Body of pancreas (tissue), 4 donors: ENCODE results near the gene MOSPD3. TPM values are rescaled to one million over a fixed set of nuclear protein-coding genes. Genes with fewer than 3 reads are reported as not detected.

Experiments used
- ATAC-seq: fragments of 150-250 bp; one replicate; pipeline ENCODE4 v1.9.1; 2016
- DNase-seq, 4 donors: peaks; one replicate each; pipeline ENCODE4 v3.0.0-alpha.2; 2019
- H3K27ac ChIP-seq, 4 donors: fragments of 200-600 bp; sonication (generic); 1 replicate in 3 of 4; 2 replicates in 1 of 4; pipeline versions ENCODE4 v1.5.1 to v1.6.1; 2016 to 2019; ENCODE audit warnings: mild to moderate bottlenecking in 1 of 4, mixed read lengths in 1 of 4, moderate library complexity in 1 of 4
- H3K27me3 ChIP-seq, 2 donors: fragments of 200-600 bp; sonication (generic); one replicate each; pipeline ENCODE4 v1.6.0; 2016; ENCODE audit warnings: mild to moderate bottlenecking in 1 of 2
- H3K36me3 ChIP-seq, 2 donors: fragments of 200-600 bp; sonication (generic); replicated peaks in 1 of 2; 2 replicates each; pipeline ENCODE4 v1.5.1; 2016; ENCODE audit warnings: low read depth in 2 of 2; ENCODE audit not compliant: insufficient read depth in 1 of 2
- H3K4me1 ChIP-seq: fragments of 200-600 bp; sonication (generic); one replicate; pipeline ENCODE4 v1.6.0; 2016
- H3K4me3 ChIP-seq, 2 donors: fragments of 200-600 bp; sonication (generic); 1 replicate in 1 of 2; 2 replicates in 1 of 2; pipeline ENCODE4 v1.5.1; 2016 to 2019
- H3K9me3 ChIP-seq, 3 donors: fragments of 200-600 bp; sonication (generic); 1 replicate in 2 of 3; 2 replicates in 1 of 3; pipeline ENCODE4 v1.5.1; 2016
- POLR2A ChIP-seq, 3 donors: fragments of 450-650 bp; IDR thresholded peaks; one replicate each; pipeline ENCODE4 v1.6.1; 2016; ENCODE audit warnings: antibody characterized with exemption in 3 of 3, mild to moderate bottlenecking in 2 of 3
- WGBS, 2 donors: methylation state at CpG; one replicate each; pipeline ENCODE4 v1.1.5; 2017; 5-methylcytosine and 5-hydroxymethylcytosine counted together
- intact Hi-C: fragments of 100-400 bp; cut with DNase I; formaldehyde crosslinking; loops from one replicate; pipeline ENCODE4 v1.15.1; 2023
- total RNA-seq, 2 donors: library from RNA; depleted of rRNA; stranded (reverse); fragments of >200 nt; gene quantifications; one replicate each; pipeline ENCODE4 v1.1.0, GENCODE V29; 2016
- TF ChIP-seq, protein P1 (sequence below), 7 experiments: fragments of 450-650 bp in 4 of 7; fragments of 200-600 bp in 3 of 7; sonication (generic) in 3 of 7; IDR thresholded peaks; one replicate each; pipeline ENCODE4 v1.5.1; 2016 to 2019; ENCODE audit warnings: antibody characterized with exemption in 7 of 7

Gene MOSPD3
- total RNA-seq, 2 donors from 2014 or later: 6.9 to 8.6 TPM

- H3K4me1 ChIP-seq: peaks cover 7% of the 10 kb centered on the region
- H3K4me3 ChIP-seq: no peak overlapping the region
- intact Hi-C loops: no loop called here
- no peaks in the 10 kb centered on the region for H3K9me3 ChIP-seq
- 83 to 85% methylated on average over 12 to 17 of the region's 17 CpGs for WGBS, 2 donors
- no peak overlapping the region for H3K27ac ChIP-seq
- no peaks in the 10 kb centered on the region for H3K27me3 ChIP-seq
- H3K36me3 ChIP-seq: peaks cover 21 to 31% of the 10 kb centered on the region in 2 donors
- DNase-seq (no peak), ATAC-seq (no peak)
- TF ChIP-seq, protein P1, sequence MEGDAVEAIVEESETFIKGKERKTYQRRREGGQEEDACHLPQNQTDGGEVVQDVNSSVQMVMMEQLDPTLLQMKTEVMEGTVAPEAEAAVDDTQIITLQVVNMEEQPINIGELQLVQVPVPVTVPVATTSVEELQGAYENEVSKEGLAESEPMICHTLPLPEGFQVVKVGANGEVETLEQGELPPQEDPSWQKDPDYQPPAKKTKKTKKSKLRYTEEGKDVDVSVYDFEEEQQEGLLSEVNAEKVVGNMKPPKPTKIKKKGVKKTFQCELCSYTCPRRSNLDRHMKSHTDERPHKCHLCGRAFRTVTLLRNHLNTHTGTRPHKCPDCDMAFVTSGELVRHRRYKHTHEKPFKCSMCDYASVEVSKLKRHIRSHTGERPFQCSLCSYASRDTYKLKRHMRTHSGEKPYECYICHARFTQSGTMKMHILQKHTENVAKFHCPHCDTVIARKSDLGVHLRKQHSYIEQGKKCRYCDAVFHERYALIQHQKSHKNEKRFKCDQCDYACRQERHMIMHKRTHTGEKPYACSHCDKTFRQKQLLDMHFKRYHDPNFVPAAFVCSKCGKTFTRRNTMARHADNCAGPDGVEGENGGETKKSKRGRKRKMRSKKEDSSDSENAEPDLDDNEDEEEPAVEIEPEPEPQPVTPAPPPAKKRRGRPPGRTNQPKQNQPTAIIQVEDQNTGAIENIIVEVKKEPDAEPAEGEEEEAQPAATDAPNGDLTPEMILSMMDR (IDR thresholded peaks at IDR 0.05): no peak
- TF ChIP-seq POLR2A (IDR thresholded peaks at IDR 0.05): no peak
These were observed 36.5 kb upstream of the MOSPD3 start for GRCh38 chr7:100575746-100576383.

DNA sequence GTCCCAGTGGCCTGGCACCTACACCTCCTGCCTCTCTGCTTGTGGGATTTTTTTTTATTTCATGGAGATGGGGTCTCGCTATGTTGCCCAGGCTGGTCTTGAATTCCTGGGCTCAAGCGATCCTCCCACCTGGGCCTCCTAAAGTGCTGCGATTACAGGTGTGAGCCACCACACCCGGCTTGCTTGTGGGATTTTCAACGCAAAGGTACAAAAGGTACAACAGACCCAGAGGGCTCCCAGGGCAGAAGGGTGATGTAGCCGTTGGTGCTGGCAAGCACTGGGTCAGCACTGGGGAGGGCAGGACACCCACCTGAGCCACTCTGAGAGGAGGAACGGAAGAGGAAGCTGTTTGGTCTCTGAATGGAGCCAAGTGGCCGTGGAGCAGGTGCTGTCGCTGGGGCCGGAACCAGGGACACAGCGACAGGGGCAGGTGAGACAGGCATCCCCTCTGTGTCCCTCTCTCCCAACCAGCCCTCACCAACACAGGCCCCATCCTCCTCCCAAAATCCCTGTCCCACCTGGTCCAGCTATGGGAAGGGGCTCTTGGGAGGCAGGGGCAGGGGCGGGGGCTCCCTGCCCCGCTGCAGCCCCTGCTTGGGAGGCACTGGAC, 35.9 kb upstream of the MOSPD3 start:
- 92 to 97% methylated on average over 13 of the region's 13 CpGs for WGBS, 2 donors
- peaks cover 21 to 32% of the 10 kb centered on the region in 2 donors for H3K36me3 ChIP-seq
- H3K27ac ChIP-seq: no peak overlapping the region
- intact Hi-C loops: no loop called here
- no peak for ATAC-seq
- no peak for TF ChIP-seq POLR2A (IDR thresholded peaks at IDR 0.05)
- TF ChIP-seq, protein P1 (IDR thresholded peaks at IDR 0.05): no peak
- H3K4me1 ChIP-seq: peaks cover 4% of the 10 kb centered on the region
- H3K27me3 ChIP-seq: no peaks in the 10 kb centered on the region
- H3K9me3 ChIP-seq: no peaks in the 10 kb centered on the region
- DNase-seq: no peak
- H3K4me3 ChIP-seq: no peak overlapping the region

- Histone ChIP-seq H3K27me3 (no peaks in the 10 kb centered on the region), H3K36me3 (peaks cover 21 to 33% of the 10 kb centered on the region in 2 donors), H3K4me3 (no peak overlapping the region), H3K9me3 (no peaks in the 10 kb centered on the region), H3K4me1 (peaks cover 10% of the 10 kb centered on the region), H3K27ac (no peak overlapping the region)
- 91 to 94% methylated on average over 15 of the region's 24 CpGs for WGBS, 2 donors
- DNase-seq: no peak
- no peak for ATAC-seq
- intact Hi-C loops: no loop called here
- TF ChIP-seq POLR2A (IDR thresholded peaks at IDR 0.05): no peak
- TF ChIP-seq, protein P1 (IDR thresholded peaks at IDR 0.05): no peak
These were observed 35.2 kb upstream of the MOSPD3 start for GRCh38 chr7:100577103-100577502.

GRCh38 chr7:100577507-100577906, 34.8 kb upstream of the MOSPD3 start:
- no peak overlapping the region for H3K27ac ChIP-seq
- DNase-seq (no peak), ATAC-seq (no peak)
- no peak overlapping the region for H3K4me3 ChIP-seq
- H3K36me3 ChIP-seq: peaks cover 21 to 33% of the 10 kb centered on the region in 2 donors
- no peaks in the 10 kb centered on the region for H3K9me3 ChIP-seq
- H3K27me3 ChIP-seq: no peaks in the 10 kb centered on the region
- peaks cover 14% of the 10 kb centered on the region for H3K4me1 ChIP-seq
- intact Hi-C loops: no loop called here
- WGBS, 2 donors: 90 to 97% methylated on average over 7 to 13 of the region's 14 CpGs
- TF ChIP-seq, protein P1 (IDR thresholded peaks at IDR 0.05): no peak
- no peak for TF ChIP-seq POLR2A (IDR thresholded peaks at IDR 0.05)
